ENCODE measurements around the gene JPT2.

GRCh38 chr16:1651094-1651973 is 26.7 kb upstream of the JPT2 start:
- TF ChIP-seq CTCF (IDR thresholded peaks at IDR 0.05; ENCODE audit: borderline replicate concordance, extremely low read depth, low read length, poor library complexity, severe bottlenecking) (no peak), EZH2 (IDR thresholded peaks at IDR 0.05; ENCODE audit: borderline replicate concordance, low read depth, low read length, severe bottlenecking) (no peak)

All from DND-41 (cell line).